ENCODE data around the gene CACUL1. TPM values are rescaled to one million over a fixed set of nuclear protein-coding genes. Genes with fewer than 3 reads are reported as not detected.
A peak's percentile ranks its signal among the peaks of the same experiment; 100 is the strongest.

The CACUL1 gene
- total RNA-seq, 3 donors from 2014 or later: 39.2 to 54.0 (median 40.0) TPM

GRCh38 chr10:118708571-118708970 is 46.2 kb downstream of the CACUL1 start:
- Histone ChIP-seq H3K9me3 (no peaks in the 10 kb centered on the region), H3K36me3 (ENCODE audit: low read depth) (no peaks in the 10 kb centered on the region), H3K4me3 (no peak overlapping the region), H3K4me1 (ENCODE audit: low read depth) (no peaks in the 10 kb centered on the region)
- no peak for ATAC-seq
- intact Hi-C loops (cut with DNase I, micrococcal nuclease): no loop called here
- TF ChIP-seq CTCF (IDR thresholded peaks at IDR 0.05): no peak
- DNase-seq: no peak

GRCh38 chr10:118704711-118705110 is 50.1 kb downstream of the CACUL1 start:
- ATAC-seq (no peak), DNase-seq (no peak)
- intact Hi-C loops (cut with DNase I, micrococcal nuclease): no loop called here
- Histone ChIP-seq H3K4me1 (ENCODE audit: low read depth) (no peaks in the 10 kb centered on the region), H3K9me3 (no peaks in the 10 kb centered on the region), H3K36me3 (ENCODE audit: low read depth) (no peaks in the 10 kb centered on the region), H3K4me3 (no peak overlapping the region)
- no peak for TF ChIP-seq CTCF (IDR thresholded peaks at IDR 0.05)

- no peak overlapping the region for H3K4me3 ChIP-seq
- DNase-seq: no peak
- no peak for TF ChIP-seq CTCF (IDR thresholded peaks at IDR 0.05)
- H3K36me3 ChIP-seq (ENCODE audit: low read depth): no peaks in the 10 kb centered on the region
- no peaks in the 10 kb centered on the region for H3K4me1 ChIP-seq (ENCODE audit: low read depth)
- intact Hi-C loops (cut with DNase I, micrococcal nuclease): no loop called here
- H3K9me3 ChIP-seq: no peaks in the 10 kb centered on the region
- ATAC-seq: no peak
These were observed 53.0 kb downstream of the CACUL1 start for GRCh38 chr10:118701529-118702323.

- no peaks in the 10 kb centered on the region for H3K36me3 ChIP-seq (ENCODE audit: low read depth)
- H3K9me3 ChIP-seq: no peaks in the 10 kb centered on the region
- no peaks in the 10 kb centered on the region for H3K4me1 ChIP-seq (ENCODE audit: low read depth)
- no peak overlapping the region for H3K4me3 ChIP-seq
- ATAC-seq (peak; percentile 93), DNase-seq (peak; percentile 21 to 65 (median 33))
- intact Hi-C loops (cut with DNase I, micrococcal nuclease): no loop called here
- TF ChIP-seq CTCF (IDR thresholded peaks at IDR 0.05): no peak
These were observed 56.3 kb downstream of the CACUL1 start for GRCh38 chr10:118698421-118698820.

- no peak for DNase-seq
- H3K9me3 ChIP-seq: no peaks in the 10 kb centered on the region
- TF ChIP-seq CTCF (IDR thresholded peaks at IDR 0.05): no peak
- H3K4me1 ChIP-seq (ENCODE audit: low read depth): no peaks in the 10 kb centered on the region
- no peaks in the 10 kb centered on the region for H3K36me3 ChIP-seq (ENCODE audit: low read depth)
- intact Hi-C loops (cut with DNase I, micrococcal nuclease): no loop called here
- ATAC-seq: no peak
- H3K4me3 ChIP-seq: no peak overlapping the region
These were observed 59.9 kb downstream of the CACUL1 start for GRCh38 chr10:118694848-118695247.
